Liver (tissue), 9 donors: Measurements from ENCODE around the gene KRCC1. TPM values are rescaled to one million over a fixed set of nuclear protein-coding genes. Genes with fewer than 3 reads are reported as not detected.

Experiments used
- DNase-seq: peaks from one replicate; pipeline ENCODE4 v3.0.0-alpha.2; 2017; ENCODE audit warnings: low spot score
- H3K27ac ChIP-seq, 2 donors: one replicate each; pipeline ENCODE4 v1.7.0; 2013; ENCODE audit warnings: inconsistent platforms in 2 of 2, low read length in 2 of 2, control low read depth in 1 of 2, low read depth in 1 of 2, mild to moderate bottlenecking in 1 of 2
- H3K27me3 ChIP-seq, 4 donors: one replicate each; pipeline versions ENCODE4 v1.6.1 to v1.7.0; 2013; ENCODE audit warnings: low read length in 3 of 4, inconsistent platforms in 1 of 4, mild to moderate bottlenecking in 1 of 4, moderate library complexity in 1 of 4; ENCODE audit not compliant: control insufficient read depth in 4 of 4, insufficient read depth in 4 of 4
- H3K36me3 ChIP-seq, 4 donors: one replicate each; pipeline versions ENCODE4 v1.6.1 to v1.7.0; 2013; ENCODE audit warnings: low read length in 3 of 4, mild to moderate bottlenecking in 3 of 4, low read depth in 1 of 4, moderate library complexity in 1 of 4; ENCODE audit not compliant: control insufficient read depth in 4 of 4, insufficient read depth in 3 of 4
- H3K4me1 ChIP-seq, 4 donors: one replicate each; pipeline versions ENCODE4 v1.6.1 to v1.7.0; 2013; ENCODE audit warnings: low read length in 3 of 4, mild to moderate bottlenecking in 3 of 4, moderate library complexity in 1 of 4; ENCODE audit not compliant: control insufficient read depth in 4 of 4, insufficient read depth in 4 of 4
- H3K4me3 ChIP-seq, 3 donors: one replicate each; pipeline versions ENCODE4 v1.6.1 to v1.7.0; 2013; ENCODE audit warnings: low read length in 3 of 3, control low read depth in 1 of 3, low read depth in 1 of 3, mild to moderate bottlenecking in 1 of 3
- H3K9ac ChIP-seq, 2 donors: one replicate each; pipeline ENCODE4 v1.7.0; 2013; ENCODE audit warnings: low read length in 2 of 2, mild to moderate bottlenecking in 2 of 2, moderate library complexity in 2 of 2, control low read depth in 1 of 2, low read depth in 1 of 2
- H3K9me3 ChIP-seq, 4 donors: one replicate each; pipeline versions ENCODE4 v1.6.1 to v1.7.0; 2013; ENCODE audit warnings: low read length in 3 of 4; ENCODE audit not compliant: control insufficient read depth in 4 of 4
- ATF3 ChIP-seq: IDR thresholded peaks from 2 replicates; pipeline ENCODE4 v1.6.1; 2016; ENCODE audit warnings: antibody characterized with exemption
- CTCF ChIP-seq: fragments of 150-350 bp; IDR thresholded peaks from 2 replicates; pipeline ENCODE4 v1.5.1; 2017; ENCODE audit warnings: improper control_type of control experiment, low read depth, low read length; ENCODE audit not compliant: missing input control
- EGR1 ChIP-seq, 2 donors: IDR thresholded peaks; 2 replicates each; pipeline ENCODE4 v1.6.1; 2016 to 2018; ENCODE audit warnings: antibody characterized with exemption in 2 of 2, low read depth in 2 of 2
- FOXA1 ChIP-seq: IDR thresholded peaks from 2 replicates; pipeline ENCODE4 v1.6.1; 2016; ENCODE audit warnings: antibody characterized with exemption
- FOXA2 ChIP-seq: IDR thresholded peaks from 2 replicates; pipeline ENCODE4 v1.6.1; 2016; ENCODE audit warnings: antibody characterized with exemption
- GABPA ChIP-seq, 2 donors: IDR thresholded peaks in 1 of 2; conservative IDR thresholded peaks in 1 of 2; 2 replicates each; pipeline ENCODE4 v1.6.1; 2016; ENCODE audit warnings: antibody characterized with exemption in 2 of 2, mild to moderate bottlenecking in 1 of 2, moderate library complexity in 1 of 2
- HNF4A ChIP-seq, 2 donors: conservative IDR thresholded peaks; 2 replicates each; pipeline ENCODE4 v1.6.1; 2016; ENCODE audit warnings: antibody characterized with exemption in 2 of 2, mild to moderate bottlenecking in 2 of 2
- HNF4G ChIP-seq: IDR thresholded peaks from 2 replicates; pipeline ENCODE4 v1.6.1; 2016; ENCODE audit warnings: antibody characterized with exemption
- JUND ChIP-seq, 2 donors: IDR thresholded peaks; 2 replicates each; pipeline ENCODE4 v1.6.1; 2016; ENCODE audit warnings: antibody characterized with exemption in 2 of 2
- MAX ChIP-seq: IDR thresholded peaks from 2 replicates; pipeline ENCODE4 v1.6.1; 2016; ENCODE audit warnings: antibody characterized with exemption
- NR2F2 ChIP-seq: IDR thresholded peaks from 2 replicates; pipeline ENCODE4 v1.6.1; 2016; ENCODE audit warnings: antibody characterized with exemption
- RAD21 ChIP-seq, 2 donors: IDR thresholded peaks; 2 replicates each; pipeline ENCODE4 v1.6.1; 2016; ENCODE audit warnings: antibody characterized with exemption in 2 of 2, mild to moderate bottlenecking in 2 of 2
- REST ChIP-seq: IDR thresholded peaks from 2 replicates; pipeline ENCODE4 v1.6.1; 2016; ENCODE audit warnings: antibody characterized with exemption, mild to moderate bottlenecking
- RXRA ChIP-seq, 2 donors: IDR thresholded peaks; 2 replicates each; pipeline ENCODE4 v1.6.1; 2017 to 2018; ENCODE audit warnings: antibody characterized with exemption in 2 of 2, mild to moderate bottlenecking in 1 of 2
- SP1 ChIP-seq: IDR thresholded peaks from 2 replicates; pipeline ENCODE4 v1.6.1; 2018; ENCODE audit warnings: antibody characterized with exemption, mild to moderate bottlenecking
- TAF1 ChIP-seq: conservative IDR thresholded peaks from 2 replicates; pipeline ENCODE4 v1.6.1; 2016; ENCODE audit warnings: antibody characterized with exemption, mild to moderate bottlenecking
- YY1 ChIP-seq: IDR thresholded peaks from 2 replicates; pipeline ENCODE4 v1.6.1; 2016; ENCODE audit warnings: antibody characterized with exemption, mild to moderate bottlenecking
- ZBTB33 ChIP-seq: IDR thresholded peaks from 2 replicates; pipeline ENCODE4 v1.6.1; 2016; ENCODE audit warnings: antibody characterized with exemption
- WGBS: extraction: QIAGEN DNeasy Blood & Tissue Kit; methylation state at CpG from one replicate; pipeline ENCODE4 v1.1.7; 2013; 5-methylcytosine and 5-hydroxymethylcytosine counted together
- polyA plus RNA-seq, 2 donors: library from polyadenylated mRNA; stranded (reverse) in 1 of 2; unstranded in 1 of 2; fragments of 200-250 nt in 1 of 2; fragments of >200 nt in 1 of 2; fragmentation: Nextera tagmentation in 1 of 2; extraction: Ambion mirVana in 1 of 2; gene quantifications; one replicate each; pipeline versions ENCODE4 v1.2.1 to v1.2.3, GENCODE V29; 2013 to 2015
- total RNA-seq, 2 donors: library from RNA; depleted of rRNA; stranded (reverse); fragments of >200 nt; gene quantifications; one replicate each; pipeline ENCODE4 v1.2.3, GENCODE V29; 2014
- donor health status: healthy.
- donor health status: healthy.
- donor health status: healthy.
- donor health status: healthy.
- donor health status: healthy.

The KRCC1 gene
- total and polyA plus RNA-seq, 4 donors = 7.0 to 14.8 (median 11.5) TPM

- H3K9me3 ChIP-seq = no peaks in the 10 kb centered on the region
- H3K36me3 ChIP-seq = no peaks in the 10 kb centered on the region
- WGBS = 38% methylated on average over 3 of the region's 3 CpGs
- no peaks in the 10 kb centered on the region for H3K27me3 ChIP-seq
- TF ChIP-seq SP1 (peak; percentile 74), HNF4A (conservative IDR thresholded peaks at IDR 0.05) (peak; percentile 58 to 64), FOXA2 (no peak), REST (no peak), NR2F2 (no peak), JUND (IDR thresholded peaks at IDR 0.05) (no peak), ZBTB33 (no peak), HNF4G (peak; percentile 20), ATF3 (peak; percentile 5), MAX (no peak), RAD21 (IDR thresholded peaks at IDR 0.05) (peak; percentile 20 to 34), FOXA1 (no peak), GABPA (IDR thresholded peaks at IDR 0.05 in 1 of 2, conservative IDR thresholded peaks at IDR 0.05 in 1 of 2) (no peak), CTCF (no peak), YY1 (no peak), EGR1 (IDR thresholded peaks at IDR 0.05; ENCODE audit: low read depth in 2 of 2) (no peak), TAF1 (no peak), RXRA (IDR thresholded peaks at IDR 0.05) (peak; percentile 63 to 77)
- H3K4me1 ChIP-seq = peaks cover 0 to 13% (median 12%) of the 10 kb centered on the region in 4 donors
- H3K4me3 ChIP-seq = no peak overlapping the region
- no peak overlapping the region for H3K27ac ChIP-seq
- no peak for DNase-seq
- no peak overlapping the region for H3K9ac ChIP-seq
Observed at GRCh38 chr2:88100489-88100858, 44.9 kb upstream of the KRCC1 start.
